Retinal pigment epithelial cell (primary cell): ENCODE results near the gene SMC4.

Experiments used
- DNase-seq: peaks from one replicate; pipeline ENCODE4 v3.0.0-alpha.2; 2010; ENCODE audit warnings: low read depth
- H3K4me3 ChIP-seq: 2 replicates; pipeline ENCODE4 v1.5.1; 2011; ENCODE audit warnings: mild to moderate bottlenecking, low read length, control low read depth, moderate library complexity
- CTCF ChIP-seq: conservative IDR thresholded peaks from 2 replicates; pipeline ENCODE4 v1.5.1; 2011; ENCODE audit warnings: low read depth, low read length, control low read depth, inconsistent platforms

SMC4 gene

GRCh38 chr3:160372780-160373179, 26.7 kb upstream of the SMC4 start:
- no peak for DNase-seq
- no peak for TF ChIP-seq CTCF
- no peak overlapping the region for H3K4me3 ChIP-seq

GRCh38 chr3:160373655-160374054, 25.8 kb upstream of the SMC4 start:
- H3K4me3 ChIP-seq = no peak overlapping the region
- DNase-seq = no peak
- no peak for TF ChIP-seq CTCF

GRCh38 chr3:160374472-160374871, 25.0 kb upstream of the SMC4 start:
- no peak overlapping the region for H3K4me3 ChIP-seq
- TF ChIP-seq CTCF = no peak
- peak; percentile 13 for DNase-seq

GRCh38 chr3:160374925-160375324, 24.5 kb upstream of the SMC4 start:
- no peak for DNase-seq
- TF ChIP-seq CTCF = no peak
- H3K4me3 ChIP-seq = no peak overlapping the region

- no peak for TF ChIP-seq CTCF
- no peak overlapping the region for H3K4me3 ChIP-seq
- DNase-seq = no peak
Measured at GRCh38 chr3:160376681-160377080, 22.8 kb upstream of the SMC4 start.

GRCh38 chr3:160378331-160379109, 20.9 kb upstream of the SMC4 start:
- no peak for TF ChIP-seq CTCF
- H3K4me3 ChIP-seq = no peak overlapping the region
- DNase-seq = no peak

- DNase-seq = no peak
- TF ChIP-seq CTCF = no peak
Measured at GRCh38 chr3:160379628-160380214, 19.7 kb upstream of the SMC4 start.

More at GRCh38 chr3:160379628-160380214, 19.7 kb upstream of the SMC4 start:
- no peak overlapping the region for H3K4me3 ChIP-seq
